CD4-positive, alpha-beta T cell treated with Interleukin-21 for 1 hour (primary cell): ENCODE results near the gene MARK3.

Experiments used
- DNase-seq: peaks from one replicate; pipeline ENCODE4 v3.0.0-alpha.2; 2020

Gene MARK3

GRCh38 chr14:103443111-103443510 lies 57.9 kb downstream of the MARK3 start:
- no peak for DNase-seq

- no peak for DNase-seq
Observed at GRCh38 chr14:103444837-103445524, 59.8 kb downstream of the MARK3 start.

GRCh38 chr14:103445806-103446205 lies 60.6 kb downstream of the MARK3 start:
- DNase-seq: no peak

GRCh38 chr14:103448097-103448496 lies 62.9 kb downstream of the MARK3 start:
- DNase-seq: no peak

GRCh38 chr14:103449634-103450161 lies 64.5 kb downstream of the MARK3 start:
- no peak for DNase-seq

GRCh38 chr14:103450416-103450815 lies 65.2 kb downstream of the MARK3 start:
- no peak for DNase-seq

GRCh38 chr14:103451401-103451800 lies 66.2 kb downstream of the MARK3 start:
- DNase-seq: no peak

- no peak for DNase-seq
Observed at GRCh38 chr14:103453791-103454190, 68.6 kb downstream of the MARK3 start.

- no peak for DNase-seq
Observed at GRCh38 chr14:103456167-103456835, 71.1 kb downstream of the MARK3 start.

GRCh38 chr14:103460415-103460814 lies 75.2 kb downstream of the MARK3 start:
- peak; percentile 2 for DNase-seq

GRCh38 chr14:103463149-103463548 lies 77.9 kb downstream of the MARK3 start:
- DNase-seq: no peak

- no peak for DNase-seq
Observed at GRCh38 chr14:103463851-103464250, 78.6 kb downstream of the MARK3 start.

GRCh38 chr14:103472939-103473338 lies 87.7 kb downstream of the MARK3 start:
- no peak for DNase-seq

- no peak for DNase-seq
Observed at GRCh38 chr14:103474893-103475292, 89.7 kb downstream of the MARK3 start.

GRCh38 chr14:103476065-103476464 lies 90.8 kb downstream of the MARK3 start:
- DNase-seq: no peak

- DNase-seq: no peak
Observed at GRCh38 chr14:103476631-103477030, 91.4 kb downstream of the MARK3 start.

- peak; percentile 32 for DNase-seq
Observed at GRCh38 chr14:103480595-103480994, 95.4 kb downstream of the MARK3 start.

- DNase-seq: no peak
Observed at GRCh38 chr14:103483600-103483999, 98.4 kb downstream of the MARK3 start.

- DNase-seq: no peak
Observed at GRCh38 chr14:103485504-103485903, 100.3 kb downstream of the MARK3 start.

- no peak for DNase-seq
Observed at GRCh38 chr14:103488071-103488470, 102.9 kb downstream of the MARK3 start.

- no peak for DNase-seq
Observed at GRCh38 chr14:103488960-103489359, 103.7 kb downstream of the MARK3 start.

GRCh38 chr14:103489621-103490020 lies 104.4 kb downstream of the MARK3 start:
- no peak for DNase-seq

GRCh38 chr14:103491691-103492090 lies 106.5 kb downstream of the MARK3 start:
- no peak for DNase-seq

- DNase-seq: no peak
Observed at GRCh38 chr14:103492156-103492925, 107.1 kb downstream of the MARK3 start.
